ENCODE data around the gene MDK.

DNA sequence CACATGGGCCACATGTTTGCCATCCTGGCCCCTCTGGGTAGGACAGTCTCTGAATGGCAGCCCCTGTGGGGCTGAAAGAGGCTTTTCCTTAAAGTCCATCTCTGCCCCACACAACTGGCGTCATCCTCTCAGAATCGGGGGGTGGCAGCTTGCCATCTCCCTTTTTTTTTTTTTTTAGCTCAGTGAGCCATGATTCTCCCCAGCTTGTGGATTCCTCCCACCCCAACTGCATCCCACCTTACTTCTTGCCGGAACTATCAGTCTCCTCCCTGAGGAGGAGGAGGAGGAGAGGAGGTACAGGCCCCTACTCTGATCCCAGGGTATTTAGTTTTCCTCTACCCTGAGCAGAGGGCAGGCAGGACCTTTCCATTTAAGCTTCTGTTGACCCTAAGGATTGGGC is 30.8 kb upstream of the MDK start:
- TF ChIP-seq CTCF (IDR thresholded peaks at IDR 0.05; ENCODE audit: low read depth, low read length, poor library complexity, severe bottlenecking): no peak
- TF ChIP-seq EZH2phosphoT487 (IDR thresholded peaks at IDR 0.05; ENCODE audit: borderline replicate concordance, low read length): no peak
